Lower leg skin (tissue), 4 donors: ENCODE data around the gene ERVK3-1. TPM values are rescaled to one million over a fixed set of nuclear protein-coding genes. Genes with fewer than 3 reads are reported as not detected.

Experiments used
- DNase-seq, 2 donors: peaks; one replicate each; pipeline ENCODE4 v3.0.0-alpha.2; 2019; ENCODE audit warnings: low spot score in 2 of 2
- H3K4me3 ChIP-seq: fragments of 200-600 bp; sonication (generic); 2 replicates; pipeline ENCODE4 v1.5.1; 2017; ENCODE audit warnings: mild to moderate bottlenecking, low read depth; ENCODE audit not compliant: poor library complexity, severe bottlenecking
- CTCF ChIP-seq, 3 donors: fragments of 450-650 bp; IDR thresholded peaks; one replicate each; pipeline ENCODE4 v1.5.1; 2016; ENCODE audit warnings: antibody characterized with exemption in 3 of 3, mild to moderate bottlenecking in 3 of 3, moderate library complexity in 2 of 3
- POLR2A ChIP-seq, 2 donors: fragments of 450-650 bp; IDR thresholded peaks; one replicate each; pipeline ENCODE4 v1.6.1; 2016 to 2017; ENCODE audit warnings: antibody characterized with exemption in 2 of 2, mild to moderate bottlenecking in 1 of 2, moderate library complexity in 1 of 2
- WGBS, 2 donors: methylation state at CpG; one replicate each; pipeline ENCODE4 v1.1.5; 2018; 5-methylcytosine and 5-hydroxymethylcytosine counted together
- intact Hi-C: fragments of 100-400 bp; cut with DNase I; formaldehyde crosslinking; loops from one replicate; pipeline ENCODE4 v1.15.0; 2023; ENCODE audit warnings: low total_unique reads
- total RNA-seq, 4 donors: library from RNA; depleted of rRNA; stranded (reverse); fragments of >200 nt; gene quantifications; one replicate each; pipeline ENCODE4 v1.1.0, GENCODE V29; 2016

The ERVK3-1 gene
- total RNA-seq, 4 donors from 2014 or later, result 23.3 to 50.1 (median 33.4) TPM

GRCh38 chr19:58265100-58265499, 40.1 kb upstream of the ERVK3-1 start:
- 97 to 100% methylated on average over 3 of the region's 3 CpGs for WGBS, 2 donors
- TF ChIP-seq CTCF (IDR thresholded peaks at IDR 0.05) (no peak), POLR2A (IDR thresholded peaks at IDR 0.05) (no peak)
- intact Hi-C loops, result no loop called here
- no peak for DNase-seq
- H3K4me3 ChIP-seq, result no peak overlapping the region

GRCh38 chr19:58268344-58268743, 36.8 kb upstream of the ERVK3-1 start:
- no peak for DNase-seq
- no peak overlapping the region for H3K4me3 ChIP-seq
- TF ChIP-seq POLR2A (IDR thresholded peaks at IDR 0.05), result no peak
- no peak for TF ChIP-seq CTCF (IDR thresholded peaks at IDR 0.05)
- 94 to 95% methylated on average over 3 of the region's 3 CpGs for WGBS, 2 donors
- intact Hi-C loops, result no loop called here

GRCh38 chr19:58274771-58275201, 30.4 kb upstream of the ERVK3-1 start:
- DNase-seq, result no peak
- intact Hi-C loops, result no loop called here
- WGBS, 2 donors, result 79 to 86% methylated on average over 2 of the region's 2 CpGs
- TF ChIP-seq CTCF (IDR thresholded peaks at IDR 0.05), result no peak
- no peak for TF ChIP-seq POLR2A (IDR thresholded peaks at IDR 0.05)
- no peak overlapping the region for H3K4me3 ChIP-seq

- DNase-seq, result no peak
- intact Hi-C loops, result no loop called here
- WGBS, 2 donors, result 100% methylated on average over 3 of the region's 3 CpGs
- no peak overlapping the region for H3K4me3 ChIP-seq
- TF ChIP-seq POLR2A (IDR thresholded peaks at IDR 0.05) (no peak), CTCF (IDR thresholded peaks at IDR 0.05) (no peak)
Observed at GRCh38 chr19:58275564-58275963, 29.6 kb upstream of the ERVK3-1 start.

GRCh38 chr19:58277197-58277596, 28.0 kb upstream of the ERVK3-1 start:
- no peak overlapping the region for H3K4me3 ChIP-seq
- intact Hi-C loops, result no loop called here
- DNase-seq, result no peak
- 88 to 95% methylated on average over 7 of the region's 7 CpGs for WGBS, 2 donors
- TF ChIP-seq CTCF (IDR thresholded peaks at IDR 0.05) (no peak), POLR2A (IDR thresholded peaks at IDR 0.05) (no peak)
